B cell (primary cell): ENCODE data around the gene CYTH2. TPM values are rescaled to one million over a fixed set of nuclear protein-coding genes. Genes with fewer than 3 reads are reported as not detected.

ENCODE experiments used
- ATAC-seq: fragments of 200-7000 bp; cut with Tn5 transposase; one replicate; pipeline ENCODE4 v1.10.0; 2021; ENCODE audit warnings: low read depth, mild to moderate bottlenecking, moderate number of reproducible peaks, moderate library complexity
- CTCF ChIA-PET: fragments of 350-600 bp; sonication (Branson Sonifier 250); formaldehyde crosslinking; loops from one replicate; lab custom pipeline; 2021; ENCODE audit warnings: antibody characterized with exemption, inconsistent platforms; lab: Charles Lee
- POLR2A ChIA-PET: fragments of 350-600 bp; sonication (Branson Sonifier 250); formaldehyde crosslinking; loops from one replicate; lab custom pipeline; 2021; ENCODE audit warnings: antibody characterized with exemption; lab: Charles Lee
- DNase-seq: peaks from one replicate; pipeline ENCODE4 v3.0.0; 2013
- H2AFZ ChIP-seq: 2 replicates; pipeline ENCODE4 v1.6.1; 2012; ENCODE audit warnings: mild to moderate bottlenecking, low read depth, low read length; ENCODE audit not compliant: insufficient read depth, poor library complexity, severe bottlenecking
- H3K27ac ChIP-seq, 2 donors: 1 replicate in 1 of 2; 2 replicates in 1 of 2; pipeline ENCODE4 v1.5.1; 2012 to 2013; ENCODE audit warnings: low read length in 2 of 2, mild to moderate bottlenecking in 2 of 2, moderate library complexity in 1 of 2
- H3K27me3 ChIP-seq, 4 experiments: fragments of 200-600 bp in 1 of 4; sonication (generic) in 1 of 4; replicated peaks in 1 of 4; 1 replicate in 2 of 4; 2 replicates in 2 of 4; pipeline versions ENCODE4 v1.6.1 to v1.7.0; 2013 to 2016; ENCODE audit warnings: low read length in 3 of 4, mild to moderate bottlenecking in 2 of 4, mixed read lengths in 1 of 4, moderate library complexity in 1 of 4; ENCODE audit not compliant: insufficient read depth in 4 of 4, control insufficient read depth in 3 of 4; ENCODE audit errors: control extremely low read depth in 1 of 4
- H3K36me3 ChIP-seq, 2 experiments: replicated peaks in 1 of 2; 1 replicate in 1 of 2; 2 replicates in 1 of 2; pipeline versions ENCODE4 v1.6.1 to v1.7.1; 2013; ENCODE audit warnings: low read length in 1 of 2; ENCODE audit not compliant: insufficient read depth in 2 of 2, control insufficient read depth in 1 of 2; ENCODE audit errors: control extremely low read depth in 1 of 2, extremely low read depth in 1 of 2
- H3K4me1 ChIP-seq, 2 donors: fragments of 200-600 bp in 1 of 2; sonication (generic) in 1 of 2; 1 replicate in 1 of 2; 2 replicates in 1 of 2; pipeline versions ENCODE4 v1.5.1 to v1.6.1; 2013 to 2017; ENCODE audit warnings: low read length in 2 of 2; ENCODE audit not compliant: control insufficient read depth in 2 of 2, insufficient read depth in 2 of 2
- H3K4me2 ChIP-seq: replicated peaks from 2 replicates; pipeline ENCODE3; 2012; ENCODE audit warnings: mild to moderate bottlenecking, low read depth, low read length; ENCODE audit not compliant: poor library complexity, severe bottlenecking
- H3K4me3 ChIP-seq, 5 experiments: fragments of 200-600 bp in 1 of 5; sonication (generic) in 1 of 5; 1 replicate in 3 of 5; 2 replicates in 2 of 5; pipeline versions ENCODE4 v1.5.1 to v1.7.0; 2011 to 2016; ENCODE audit warnings: low read length in 4 of 5, mild to moderate bottlenecking in 4 of 5, low read depth in 2 of 5, control low read depth in 1 of 5, moderate library complexity in 1 of 5; ENCODE audit not compliant: insufficient read depth in 1 of 5; ENCODE audit errors: control extremely low read depth in 1 of 5, extremely low read depth in 1 of 5
- H3K79me2 ChIP-seq: fragments of 200-600 bp; sonication (generic); one replicate; pipeline ENCODE4 v1.6.0; 2016; ENCODE audit warnings: low read length; ENCODE audit not compliant: control insufficient read depth, insufficient read depth
- H3K9ac ChIP-seq: fragments of 200-600 bp; sonication (generic); 2 replicates; pipeline ENCODE4 v1.6.1; 2017; ENCODE audit warnings: mild to moderate bottlenecking, low read length, moderate library complexity
- H3K9me3 ChIP-seq, 3 donors: one replicate each; pipeline versions ENCODE4 v1.6.1 to v1.7.1; 2013; ENCODE audit warnings: low read length in 2 of 3; ENCODE audit not compliant: control insufficient read depth in 2 of 3, insufficient read depth in 1 of 3; ENCODE audit errors: control extremely low read depth in 1 of 3
- H4K20me1 ChIP-seq: 2 replicates; pipeline ENCODE4 v1.6.0; 2012; ENCODE audit warnings: mild to moderate bottlenecking, low read length; ENCODE audit not compliant: insufficient read depth, control insufficient read depth, poor library complexity, severe bottlenecking
- H3K27ac Mint-ChIP-seq: one replicate; pipeline ENCODE4 v1.8.0; 2021; ENCODE audit warnings: mixed read lengths
- H3K27me3 Mint-ChIP-seq: one replicate; pipeline ENCODE4 v1.8.0; 2021; ENCODE audit warnings: mixed read lengths
- H3K4me1 Mint-ChIP-seq: one replicate; pipeline ENCODE4 v1.8.0; 2021; ENCODE audit warnings: mixed read lengths
- H3K4me3 Mint-ChIP-seq: one replicate; pipeline ENCODE4 v1.8.0; 2021; ENCODE audit warnings: mixed read lengths
- H3K9me3 Mint-ChIP-seq: one replicate; pipeline ENCODE4 v1.8.0; 2022; ENCODE audit warnings: mixed read lengths; ENCODE audit not compliant: insufficient read depth
- CTCF ChIP-seq: fragments of 200-600 bp; IDR thresholded peaks from one replicate; pipeline ENCODE4 v1.8.0; 2022; ENCODE audit warnings: antibody characterized with exemption, mild to moderate bottlenecking
- EZH2 ChIP-seq: IDR thresholded peaks from 2 replicates; pipeline ENCODE4 v1.6.1; 2012; ENCODE audit warnings: borderline replicate concordance, low read depth, mild to moderate bottlenecking, moderate library complexity, low read length; ENCODE audit not compliant: insufficient read depth, poor library complexity, severe bottlenecking
- WGBS: methylation state at CpG from one replicate; pipeline ENCODE4 v1.1.5; 2013; ENCODE audit warnings: missing lambda C conversion rate; ENCODE audit not compliant: insufficient coverage; 5-methylcytosine and 5-hydroxymethylcytosine counted together
- intact Hi-C: fragments of 100-400 bp; cut with micrococcal nuclease; formaldehyde crosslinking; loops from one replicate; pipeline ENCODE4 v1.10.0; 2022
- polyA plus RNA-seq: library from polyadenylated mRNA; depleted of rRNA; stranded (reverse); fragments of >200 nt; gene quantifications from 2 replicates; pipeline ENCODE4 v1.2.3, GENCODE V29; 2012
- total RNA-seq, 2 donors: library from RNA; stranded (reverse); fragments of 120-200 nt in 1 of 2; gene quantifications; 1 replicate in 1 of 2; 2 replicates in 1 of 2; pipeline versions ENCODE4 v1.2.3 to v1.2.4, GENCODE V29; 2013 to 2022

The CYTH2 gene
- total and polyA plus RNA-seq, 2 donors (not counting 1 experiment from before 2014, with no cell fraction given) = 40.7 to 56.0 TPM

DNA sequence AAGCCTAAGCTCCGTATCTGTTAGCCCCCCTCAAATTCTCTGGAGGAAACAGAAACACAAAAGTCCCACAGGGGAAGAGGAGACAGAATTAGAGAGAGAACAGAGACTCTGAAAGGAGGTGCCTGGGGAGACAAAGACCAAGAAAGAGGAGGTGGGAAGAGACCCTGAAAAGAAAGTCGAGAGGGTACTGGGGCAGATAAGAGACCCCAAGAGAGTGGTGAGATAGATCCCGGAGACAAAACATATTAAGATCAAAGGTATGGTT lies 24.3 kb upstream of the CYTH2 start:
- peaks cover 22% of the 10 kb centered on the region for H3K27me3 Mint-ChIP-seq
- peaks cover 22 to 27% of the 10 kb centered on the region in 2 donors for H3K4me1 ChIP-seq
- peaks cover 0 to 31% (median 11%) of the 10 kb centered on the region in 4 experiments for H3K27me3 ChIP-seq
- H3K9me3 Mint-ChIP-seq = no peaks in the 10 kb centered on the region
- H3K36me3 ChIP-seq = peaks cover 0 to 26% of the 10 kb centered on the region in 2 experiments
- WGBS = 67% methylated on average over 1 of the region's 3 CpGs
- ChIA-PET POLR2A (interaction anchor here (1.2 kb wide), 1 partner anchor 25 kb away, joined by 3 read pairs; no protein-coding TSS in a partner anchor), CTCF (interaction anchor here (0.8 to 2.1 kb wide), 5 partner anchors 22 to 163 kb away, joined by 3 to 5 read pairs (median 4); partner anchors contain the start of gene GRIN2D)
- peaks cover 20% of the 10 kb centered on the region for H3K79me2 ChIP-seq
- no peak for TF ChIP-seq CTCF
- no peak for TF ChIP-seq EZH2
- peak overlapping the region; percentile 95 for H3K9ac ChIP-seq
- peaks cover 40% of the 10 kb centered on the region for H3K4me1 Mint-ChIP-seq
- H3K4me3 ChIP-seq = peak overlapping the region in 4 of 5 experiments; percentile 85 to 99 (median 95)
- intact Hi-C loops = loop anchor here (1.0 kb wide), 7 partner anchors 24 to 174 kb away; partner anchors contain the start of genes CYTH2, KDELR1, RPL18 and SPHK2
- no peaks in the 10 kb centered on the region for H4K20me1 ChIP-seq
- peak overlapping the region; percentile 97 for H3K4me3 Mint-ChIP-seq
- H3K9me3 ChIP-seq = peaks cover 0 to 21% (median 0%) of the 10 kb centered on the region in 3 donors
- no peak overlapping the region for H3K27ac ChIP-seq
- ATAC-seq = no peak
- peak overlapping the region; percentile 98 for H3K27ac Mint-ChIP-seq
- DNase-seq = no peak
- peak overlapping the region; percentile 98 for H2AFZ ChIP-seq
- peak overlapping the region; percentile 78 for H3K4me2 ChIP-seq

DNA sequence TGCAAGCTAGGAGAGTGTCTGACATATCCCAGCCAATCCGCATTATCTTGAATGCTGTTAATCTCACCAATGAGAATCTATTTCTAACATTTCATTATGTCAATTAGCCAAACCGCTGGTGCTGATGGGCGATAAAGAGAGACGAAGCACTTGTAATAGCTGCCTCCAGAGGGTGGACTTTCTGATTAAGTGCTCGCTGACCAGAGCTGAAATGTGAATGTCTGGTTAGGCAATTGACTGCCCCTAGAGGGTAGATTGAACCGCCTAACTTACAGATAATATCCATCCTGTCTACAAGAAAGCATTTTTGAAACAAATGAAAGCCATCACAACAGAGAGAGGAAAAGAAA lies 23.9 kb upstream of the CYTH2 start:
- peak overlapping the region; percentile 64 to 99 (median 94) for H3K4me3 ChIP-seq
- H3K79me2 ChIP-seq = peaks cover 23% of the 10 kb centered on the region
- DNase-seq (no peak), ATAC-seq (peak; percentile 37)
- H3K4me1 Mint-ChIP-seq = peaks cover 40% of the 10 kb centered on the region
- H2AFZ ChIP-seq = peak overlapping the region; percentile 98
- H3K36me3 ChIP-seq = peaks cover 0 to 28% of the 10 kb centered on the region in 2 experiments
- peak overlapping the region; percentile 78 for H3K4me2 ChIP-seq
- no peaks in the 10 kb centered on the region for H4K20me1 ChIP-seq
- peaks cover 22 to 27% of the 10 kb centered on the region in 2 donors for H3K4me1 ChIP-seq
- H3K9ac ChIP-seq = peak overlapping the region; percentile 95
- H3K27ac Mint-ChIP-seq = peak overlapping the region; percentile 98
- WGBS = 33% methylated on average over 1 of the region's 6 CpGs
- peak overlapping the region; percentile 97 for H3K4me3 Mint-ChIP-seq
- ChIA-PET CTCF (interaction anchor here (0.7 to 2.1 kb wide), 6 partner anchors 21 to 163 kb away, joined by 3 to 5 read pairs (median 4); partner anchors contain the start of gene GRIN2D), POLR2A (interaction anchor here (1.2 kb wide), 1 partner anchor 25 kb away, joined by 3 read pairs; no protein-coding TSS in a partner anchor)
- intact Hi-C loops = loop anchor here (1.0 kb wide), 7 partner anchors 24 to 174 kb away; partner anchors contain the start of genes CYTH2, KDELR1, RPL18 and SPHK2
- no peaks in the 10 kb centered on the region for H3K9me3 Mint-ChIP-seq
- peaks cover 22% of the 10 kb centered on the region for H3K27me3 Mint-ChIP-seq
- TF ChIP-seq EZH2 (no peak), CTCF (peak; percentile 40)
- peaks cover 0 to 21% (median 0%) of the 10 kb centered on the region in 3 donors for H3K9me3 ChIP-seq
- peak overlapping the region; percentile 88 to 91 for H3K27ac ChIP-seq
- H3K27me3 ChIP-seq = peaks cover 0 to 28% (median 11%) of the 10 kb centered on the region in 4 experiments
